HepG2 (cell line): ENCODE results near the gene HLCS. TPM values are rescaled to one million over a fixed set of nuclear protein-coding genes. Genes with fewer than 3 reads are reported as not detected.

Experiments
- AGO2 ChIP-seq: fragments of 200-400 bp; formaldehyde crosslinking; optimal IDR thresholded peaks from 2 replicates; pipeline ENCODE3; 2017; ENCODE audit warnings: mild to moderate bottlenecking, low read depth, low read length, moderate library complexity
- CBX1 ChIP-seq: IDR thresholded peaks from one replicate; pipeline ENCODE4 v1.6.1; 2016; ENCODE audit warnings: antibody characterized with exemption, low read depth
- CCDC6 ChIP-seq: sonication (generic); formaldehyde crosslinking; IDR thresholded peaks from 2 replicates; pipeline ENCODE4 v1.8.1; 2022; ENCODE audit warnings: mild to moderate bottlenecking, missing genetic modification reagents, moderate library complexity
- HNRNPLL ChIP-seq: fragments of 200-400 bp; formaldehyde crosslinking; IDR thresholded peaks from 2 replicates; pipeline ENCODE4 v1.6.1; 2017; ENCODE audit warnings: mild to moderate bottlenecking, low read depth, low read length; ENCODE audit not compliant: poor library complexity, severe bottlenecking
- KDM5A ChIP-seq: fragments of 200-600 bp; sonication (generic); IDR thresholded peaks from 2 replicates; pipeline ENCODE4 v1.7.0; 2018; ENCODE audit warnings: antibody characterized with exemption, mild to moderate bottlenecking, low read length, borderline replicate concordance
- KLF16 ChIP-seq, 2 experiments: sonication (generic) in 1 of 2; formaldehyde crosslinking in 1 of 2; IDR thresholded peaks; 2 replicates each; pipeline versions ENCODE4 v1.6.1 to v1.8.0; 2016 to 2023; ENCODE audit warnings: missing genetic modification reagents in 2 of 2, missing compliant biosample characterization in 1 of 2
- MAX ChIP-seq: IDR thresholded peaks from 2 replicates; pipeline ENCODE4 v1.6.1; 2012; ENCODE audit warnings: inconsistent platforms
- MYPOP ChIP-seq: sonication (generic); formaldehyde crosslinking; IDR thresholded peaks from 2 replicates; pipeline ENCODE4 v1.8.1; 2023; ENCODE audit warnings: mild to moderate bottlenecking, moderate library complexity, missing genetic modification reagents
- MZF1 ChIP-seq: sonication (generic); formaldehyde crosslinking; IDR thresholded peaks from 2 replicates; pipeline ENCODE4 v1.8.1; 2023; ENCODE audit warnings: mild to moderate bottlenecking, missing genetic modification reagents, borderline replicate concordance
- PRDM15 ChIP-seq: sonication (generic); formaldehyde crosslinking; IDR thresholded peaks from 2 replicates; pipeline ENCODE4 v1.4.0; 2020; ENCODE audit warnings: missing genetic modification reagents
- ZBTB43 ChIP-seq: sonication (generic); formaldehyde crosslinking; conservative IDR thresholded peaks from 2 replicates; pipeline ENCODE4 v1.4.0; 2020; ENCODE audit warnings: missing genetic modification reagents
- ZNF121 ChIP-seq: sonication (generic); formaldehyde crosslinking; IDR thresholded peaks from 2 replicates; pipeline ENCODE4 v1.5.0; 2020; ENCODE audit warnings: mild to moderate bottlenecking, missing genetic modification reagents
- ZNF232 ChIP-seq: sonication (generic); formaldehyde crosslinking; IDR thresholded peaks from 2 replicates; pipeline ENCODE4 v1.4.0; 2020; ENCODE audit warnings: missing genetic modification reagents, borderline replicate concordance
- ZNF275 ChIP-seq: sonication (generic); formaldehyde crosslinking; IDR thresholded peaks from 2 replicates; pipeline ENCODE4 v1.8.0; 2022; ENCODE audit warnings: missing genetic modification reagents, mild to moderate bottlenecking, inconsistent platforms, borderline replicate concordance
- ZNF501 ChIP-seq: sonication (generic); formaldehyde crosslinking; IDR thresholded peaks from 2 replicates; pipeline ENCODE4 v1.5.1; 2020; ENCODE audit warnings: mild to moderate bottlenecking, moderate library complexity, missing genetic modification reagents
- ZNF572 ChIP-seq: sonication (generic); formaldehyde crosslinking; IDR thresholded peaks from 2 replicates; pipeline ENCODE4 v1.5.1; 2020; ENCODE audit warnings: mild to moderate bottlenecking, missing genetic modification reagents
- ZNF768 ChIP-seq: sonication (generic); formaldehyde crosslinking; IDR thresholded peaks from 2 replicates; pipeline ENCODE4 v1.4.0; 2020; ENCODE audit warnings: missing genetic modification reagents
- ZNF788 ChIP-seq: sonication (generic); formaldehyde crosslinking; IDR thresholded peaks from 2 replicates; pipeline ENCODE4 v1.5.0; 2020; ENCODE audit warnings: mild to moderate bottlenecking, missing genetic modification reagents, borderline replicate concordance
- ZNF839 ChIP-seq: sonication (generic); formaldehyde crosslinking; IDR thresholded peaks from 2 replicates; pipeline ENCODE4 v1.4.0; 2020; ENCODE audit warnings: missing genetic modification reagents, mild to moderate bottlenecking, borderline replicate concordance
- ZNF891 ChIP-seq: sonication (generic); formaldehyde crosslinking; IDR thresholded peaks from 2 replicates; pipeline ENCODE4 v1.5.0; 2020; ENCODE audit warnings: mild to moderate bottlenecking, missing genetic modification reagents
- ZSCAN20 ChIP-seq: sonication (generic); formaldehyde crosslinking; IDR thresholded peaks from 2 replicates; pipeline ENCODE4 v1.4.0; 2020; ENCODE audit warnings: missing genetic modification reagents, mild to moderate bottlenecking, borderline replicate concordance
- polyA plus RNA-seq, 8 experiments: library from polyadenylated mRNA; depleted of rRNA in 3 of 8; stranded (reverse) in 7 of 8; unstranded in 1 of 8; fragments of >200 nt; fragmentation: Illumina TruSeq in 4 of 8; extraction: Trizol in 4 of 8; gene quantifications; 2 replicates each; pipeline versions ENCODE4 v1.2.1 to v1.2.3, GENCODE V29; 2011 to 2016; ENCODE audit warnings: low read depth in 4 of 8, missing spikeins in 1 of 8, mixed read lengths in 1 of 8; ENCODE audit not compliant: insufficient read depth in 1 of 8
- total RNA-seq, 5 experiments: library from RNA; depleted of rRNA; stranded (reverse); fragments of >200 nt; fragmentation: Illumina TruSeq; extraction: Trizol; gene quantifications; 2 replicates each; pipeline ENCODE4 v1.2.3, GENCODE V29; 2016; ENCODE audit warnings: low read depth in 1 of 5

The HLCS gene
- total and polyA plus RNA-seq, 2 of the 13 experiments (the other 11 are each of a cell fraction or from before 2014, with no cell fraction given), result 7.9 to 12.3 TPM

GRCh38 chr21:36966066-36966820 is at the start of gene HLCS (continued):
- no peak for TF ChIP-seq ZNF572 (CRISPR knock-in tag)
- TF ChIP-seq CBX1, result no peak
- TF ChIP-seq ZNF501, result peak; percentile 85
- no peak for TF ChIP-seq KDM5A
- peak; percentile 61; the same call in 1 of the 2 replicates for TF ChIP-seq ZNF839 (CRISPR knock-in tag)
- peak; percentile 76 for TF ChIP-seq MAX
- TF ChIP-seq AGO2, result peak; percentile 85
- TF ChIP-seq ZBTB43 (CRISPR knock-in tag), result peak; percentile 50; the same call in 1 of the 2 replicates
- TF ChIP-seq KLF16 (CRISPR knock-in tag; IDR thresholded peaks at IDR 0.05), result peak in 1 of 2 experiments; percentile 24; a peak in 1 of 4 replicates
- TF ChIP-seq ZNF121 (CRISPR knock-in tag), result peak; percentile 23; the same call in 1 of the 2 replicates
- peak; percentile 64; the same call in 1 of the 2 replicates for TF ChIP-seq CCDC6 (CRISPR knock-in tag)
- TF ChIP-seq MYPOP (CRISPR knock-in tag), result no peak
- 0 out of 2 replicates have a peak, but pooled peaks have one; percentile 35 for TF ChIP-seq ZNF232 (CRISPR knock-in tag)
- TF ChIP-seq MZF1, result no peak
- TF ChIP-seq ZNF275 (CRISPR knock-in tag), result peak; percentile 83; the same call in 1 of the 2 replicates
- peak; percentile 74 for TF ChIP-seq HNRNPLL
- TF ChIP-seq ZNF768 (CRISPR knock-in tag), result peak; percentile 11; the same call in 1 of the 2 replicates
- TF ChIP-seq ZNF788 (CRISPR knock-in tag), result peak; percentile 82; the same call in 1 of the 2 replicates
- TF ChIP-seq ZSCAN20 (CRISPR knock-in tag), result no peak
- peak; percentile 75 for TF ChIP-seq ZNF891 (CRISPR knock-in tag)
- no peak for TF ChIP-seq PRDM15 (CRISPR knock-in tag)
